HT1080 (cell line): ENCODE data around the gene NHERF2. TPM values are rescaled to one million over a fixed set of nuclear protein-coding genes. Genes with fewer than 3 reads are reported as not detected.

Source experiments
- DNase-seq: peaks from one replicate; pipeline ENCODE4 v3.0.0-alpha.2; 2015; ENCODE audit warnings: low read depth
- total RNA-seq: library from RNA; depleted of rRNA; stranded (reverse); fragments of >200 nt; shearing (Covaris generic); gene quantifications from 2 replicates; pipeline ENCODE4 v1.2.3, GENCODE V29; 2014

The NHERF2 gene
- total RNA-seq, 1 experiment from 2014 or later: 158 TPM

DNA sequence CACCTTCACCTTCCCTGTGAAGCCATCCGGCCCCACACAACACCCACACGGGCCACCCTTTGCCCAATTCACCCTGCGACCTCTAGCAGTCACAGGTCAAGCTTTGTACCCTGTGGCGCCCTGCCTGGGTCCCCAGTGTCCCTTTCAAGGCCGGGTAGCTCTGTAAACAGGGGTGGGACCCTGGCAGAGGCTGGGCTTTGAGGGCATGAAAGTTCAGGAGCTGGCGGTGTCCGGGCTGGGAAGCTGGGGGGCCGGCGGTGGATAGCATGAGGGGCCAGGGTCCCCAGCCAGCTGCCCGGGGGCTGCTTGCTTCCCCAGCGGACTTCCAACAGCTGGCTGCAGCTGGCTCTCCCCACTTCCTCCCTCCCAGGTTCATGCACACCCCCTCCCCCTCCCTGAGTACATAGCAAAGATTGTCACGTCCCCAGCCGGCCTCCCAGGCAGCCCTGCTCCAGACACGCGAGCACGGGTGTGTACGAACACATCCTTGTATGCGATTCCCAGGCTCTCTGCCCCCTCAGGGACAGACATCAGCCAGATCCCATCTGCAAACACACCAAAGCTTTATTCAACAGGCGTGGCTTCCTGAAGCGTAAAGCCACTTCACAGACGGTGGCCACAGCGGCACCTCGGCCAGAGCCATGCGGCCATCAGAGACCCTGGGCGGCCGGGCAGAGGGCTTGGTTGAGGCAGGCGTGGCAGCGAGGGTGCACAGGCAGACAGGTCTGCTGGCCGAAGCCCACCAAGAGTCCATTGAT is 12.8 kb downstream of the NHERF2 start:
- no peak for DNase-seq

DNA sequence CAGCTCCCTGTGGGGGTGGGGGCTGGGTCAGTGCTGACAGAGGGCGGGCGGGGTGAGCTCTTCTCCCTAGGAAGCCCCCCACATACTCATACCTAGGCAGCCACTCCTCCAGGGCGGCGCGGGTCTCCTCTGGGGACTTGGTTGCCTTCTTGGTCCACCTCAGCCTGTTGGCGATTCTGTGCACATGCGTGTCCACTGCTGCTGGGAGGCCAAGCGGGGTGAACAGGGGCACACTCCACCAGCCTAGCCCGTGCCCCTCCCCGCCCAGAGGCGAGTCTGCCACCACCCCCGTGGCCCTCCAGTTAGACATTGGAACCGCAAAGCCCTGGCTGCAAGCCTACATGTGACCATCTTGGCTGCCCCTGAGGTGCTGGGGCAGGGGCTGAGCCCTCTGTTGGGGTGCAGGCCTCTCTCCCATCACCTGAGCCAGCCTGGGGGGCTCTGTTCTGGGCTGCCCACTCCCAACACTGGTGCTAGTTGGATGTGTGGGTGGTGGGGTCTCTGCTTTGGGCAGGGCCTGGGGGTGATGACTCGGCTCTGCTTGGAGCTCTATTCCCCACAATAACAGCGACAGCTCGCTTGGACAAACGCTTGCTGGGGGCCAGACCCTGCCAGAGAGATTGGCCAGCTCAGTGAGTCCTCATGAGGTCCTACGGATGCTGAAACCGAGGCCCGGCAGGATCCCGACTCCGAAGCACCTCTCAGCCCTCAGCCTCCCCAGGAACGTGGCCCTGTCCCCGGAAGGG is 13.5 kb downstream of the NHERF2 start:
- DNase-seq: no peak

DNA sequence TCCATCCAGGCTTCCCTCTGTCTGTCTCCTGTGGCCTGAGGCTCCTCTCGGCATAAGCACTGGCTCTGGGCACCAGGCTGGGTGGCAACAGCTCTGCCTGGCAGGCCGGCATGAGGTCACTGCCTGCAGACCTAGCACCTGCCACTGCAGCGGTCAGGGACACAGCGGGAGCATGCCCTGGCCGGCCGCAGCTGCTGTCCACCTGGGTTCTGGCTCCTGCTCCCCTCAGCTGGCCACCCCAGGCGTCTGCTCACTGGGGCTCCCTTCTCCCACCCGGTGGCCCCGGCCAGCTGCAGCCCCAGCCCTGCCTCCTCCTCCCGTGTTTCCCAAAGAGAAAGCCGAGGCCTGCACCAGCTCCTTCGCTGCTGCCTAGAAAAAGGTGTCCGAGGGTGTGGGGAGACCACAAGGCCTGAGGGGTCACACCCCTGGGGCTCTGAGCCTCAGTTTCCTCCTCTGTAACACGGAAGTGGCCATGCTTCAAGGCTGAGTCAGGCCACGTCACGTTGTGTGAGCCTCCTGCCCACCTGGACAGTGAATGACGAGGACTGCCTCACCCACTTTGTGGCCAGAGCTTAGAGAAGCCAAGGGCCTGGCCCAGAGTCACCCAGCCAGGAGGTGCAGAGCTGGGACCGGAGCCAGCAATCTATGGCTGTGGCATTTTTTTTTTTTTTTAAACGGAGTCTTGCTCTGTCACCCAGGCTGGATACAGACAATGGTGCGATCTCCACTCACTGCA is 14.3 kb downstream of the NHERF2 start:
- DNase-seq: peak; percentile 77

DNA sequence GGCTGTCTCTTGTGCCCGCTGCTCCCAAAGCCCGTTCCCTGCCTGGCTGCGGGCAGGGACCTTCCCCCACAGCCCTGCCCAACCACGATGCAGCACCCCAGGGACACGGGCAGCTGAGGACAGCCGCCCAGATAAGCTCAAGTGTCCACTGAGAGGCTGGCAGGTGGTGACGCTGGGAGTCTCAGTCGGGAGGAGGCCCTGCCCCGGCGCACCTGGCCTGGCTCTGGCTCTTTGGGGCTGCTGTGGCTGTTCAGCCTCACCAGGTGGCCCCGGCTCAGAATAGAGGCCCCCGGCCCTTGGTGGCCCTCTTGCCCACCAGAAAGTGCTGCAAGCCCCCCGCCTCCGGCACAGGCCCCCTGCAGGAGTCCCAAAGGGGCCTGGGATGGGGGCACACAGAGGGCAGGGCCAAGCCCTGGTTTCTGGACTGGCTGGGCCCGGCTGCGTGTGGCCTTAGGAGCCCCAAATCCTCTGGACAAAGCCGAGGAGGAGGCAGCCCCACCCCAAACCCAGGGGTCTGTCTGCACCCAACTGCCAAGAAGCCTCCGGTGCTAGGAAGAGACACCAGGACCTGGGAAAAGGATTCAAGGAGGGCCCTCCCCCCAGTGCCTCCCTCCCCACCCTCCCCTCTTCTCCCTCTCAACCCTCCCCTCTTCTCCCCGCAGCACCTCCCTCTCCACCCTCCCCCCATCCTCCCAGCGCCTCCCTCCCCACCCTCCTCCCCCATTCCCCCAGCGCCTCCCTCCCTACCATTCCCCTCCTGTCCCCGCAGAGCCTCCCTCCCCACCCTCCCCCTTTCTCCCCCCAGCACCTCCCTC is 15.7 kb downstream of the NHERF2 start:
- no peak for DNase-seq

DNA sequence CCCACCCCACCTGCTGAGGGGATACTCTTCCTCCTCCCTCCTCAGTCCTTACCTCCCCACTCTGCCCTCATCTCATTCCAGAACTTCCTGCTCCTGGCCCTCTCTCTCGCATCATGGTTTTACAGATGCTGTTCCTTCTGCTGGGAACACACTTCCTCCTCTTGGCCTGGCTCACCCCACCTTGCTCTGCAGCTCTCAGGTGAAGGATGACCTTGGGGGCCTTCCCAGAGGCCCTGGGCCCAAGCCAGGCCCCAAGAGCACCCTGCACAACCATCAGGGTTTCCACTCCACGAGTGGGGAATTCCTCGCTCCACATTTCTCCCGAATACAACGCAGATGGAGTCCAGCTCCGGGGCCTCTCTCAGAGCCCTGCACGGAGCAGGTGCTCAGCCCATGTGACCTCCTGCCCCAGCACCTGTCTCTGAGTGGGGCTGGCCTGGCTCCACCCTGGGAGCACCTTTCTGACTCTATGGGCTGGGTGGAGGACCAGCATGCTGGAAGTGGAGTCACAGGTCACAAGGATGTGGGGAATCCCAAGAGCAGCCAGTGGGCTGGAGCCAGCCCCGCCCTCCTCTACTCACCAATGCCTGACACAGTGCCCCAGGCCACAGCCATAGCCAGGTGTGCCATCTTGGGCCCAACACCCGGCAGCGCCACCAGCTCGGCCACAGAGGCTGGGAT is 16.4 kb downstream of the NHERF2 start:
- DNase-seq: no peak

DNA sequence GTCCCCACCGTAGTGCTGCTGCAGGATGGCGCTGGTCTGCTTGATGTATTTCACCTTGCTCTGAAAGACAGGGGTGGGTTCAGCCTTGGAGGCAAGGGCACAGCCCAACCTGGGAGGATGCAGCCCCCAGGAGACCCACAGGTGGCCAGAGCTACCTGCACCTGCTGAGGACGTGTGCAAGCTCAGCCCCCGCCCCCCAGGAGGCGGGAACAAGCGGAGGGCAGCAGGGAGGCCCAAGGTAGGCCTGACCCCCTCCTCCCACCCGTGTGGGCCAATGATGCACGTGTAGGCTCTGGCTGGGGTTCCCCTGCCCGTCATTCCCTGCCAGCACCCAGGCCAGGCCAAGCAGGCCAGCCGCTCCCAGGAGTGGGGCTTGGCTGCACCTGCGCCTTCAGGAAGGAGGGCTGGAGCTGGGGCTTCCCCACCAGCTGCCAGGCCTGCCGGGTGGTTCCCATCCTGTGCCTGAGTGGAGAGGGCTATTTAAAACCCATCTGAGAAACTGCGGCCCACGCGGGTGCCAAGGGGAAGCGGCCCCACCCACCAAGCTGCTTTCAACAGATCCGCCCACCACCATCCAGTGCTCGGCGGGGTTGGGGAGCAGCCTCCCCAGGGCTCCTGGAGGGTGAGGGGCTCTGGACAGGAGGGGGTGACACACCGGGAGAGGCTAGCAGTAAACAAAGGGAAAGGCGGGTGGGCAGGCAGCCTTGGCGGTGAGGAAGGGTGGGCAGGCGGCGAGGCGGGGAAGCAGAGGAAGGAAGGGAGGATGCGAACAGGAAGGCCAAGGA is 17.2 kb downstream of the NHERF2 start:
- no peak for DNase-seq

DNA sequence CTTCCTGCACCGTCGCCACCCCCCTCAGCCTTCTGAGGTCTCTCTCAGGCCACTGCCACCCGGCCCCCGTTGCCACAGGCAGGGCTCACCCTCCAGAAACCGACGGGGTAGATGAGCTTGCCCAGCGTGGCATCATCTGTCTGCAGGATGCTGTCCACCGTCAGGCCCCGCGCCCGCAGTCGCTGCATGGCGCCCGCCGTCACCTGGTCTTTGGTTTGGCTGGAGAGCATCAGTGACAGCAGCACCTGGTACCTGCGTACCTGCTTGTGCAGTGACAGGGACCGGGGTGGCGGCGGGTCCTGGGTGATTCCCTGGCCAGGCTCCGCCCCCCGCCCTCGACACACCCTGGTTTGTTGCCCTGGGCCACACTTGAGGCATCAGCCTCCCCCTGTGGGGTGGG is 17.8 kb downstream of the NHERF2 start:
- no peak for DNase-seq

DNA sequence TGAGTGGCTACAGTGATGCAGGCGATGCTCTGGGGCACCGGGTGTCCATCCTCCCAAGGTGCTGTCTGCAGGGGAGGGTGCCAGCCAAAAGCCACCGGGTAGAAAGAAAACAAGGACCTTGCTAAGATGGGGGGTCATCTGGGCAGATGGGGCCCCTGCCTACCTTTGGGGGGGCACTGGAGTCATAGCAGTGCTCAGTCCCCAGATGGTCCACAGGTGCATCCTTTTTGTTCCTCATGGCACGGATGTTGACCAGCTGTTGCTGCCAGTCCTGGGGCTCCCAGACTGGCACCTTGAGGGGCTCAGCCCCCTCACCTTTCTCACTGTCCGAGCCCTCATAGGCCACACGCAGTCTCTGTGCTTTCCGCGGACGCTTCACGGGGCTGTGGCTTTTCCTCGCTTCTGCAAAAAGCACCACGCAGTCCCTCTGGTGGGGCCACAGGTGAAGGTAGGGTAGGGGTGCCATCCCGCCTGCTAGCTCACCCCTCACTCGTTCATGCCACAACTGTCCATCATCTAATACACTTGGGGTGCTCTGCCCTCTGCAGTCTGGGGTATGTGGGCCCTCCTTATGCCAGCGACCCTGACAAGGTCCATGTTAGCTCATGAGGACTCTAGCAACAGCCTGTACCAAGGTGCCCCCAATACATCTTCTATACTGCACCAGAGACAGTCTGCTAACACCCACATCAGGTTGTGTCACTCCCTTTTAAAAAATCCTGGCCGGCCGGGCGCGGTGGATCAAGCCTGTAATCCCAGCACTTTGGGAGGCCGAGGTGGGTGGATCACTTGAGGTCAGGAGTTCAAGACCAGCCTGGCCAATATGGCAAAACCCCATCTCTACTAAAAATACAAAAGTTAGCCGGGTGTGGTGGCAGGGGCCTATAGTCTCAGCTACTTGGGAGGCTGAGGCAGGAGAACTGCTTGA is 19.5 kb downstream of the NHERF2 start:
- no peak for DNase-seq

DNA sequence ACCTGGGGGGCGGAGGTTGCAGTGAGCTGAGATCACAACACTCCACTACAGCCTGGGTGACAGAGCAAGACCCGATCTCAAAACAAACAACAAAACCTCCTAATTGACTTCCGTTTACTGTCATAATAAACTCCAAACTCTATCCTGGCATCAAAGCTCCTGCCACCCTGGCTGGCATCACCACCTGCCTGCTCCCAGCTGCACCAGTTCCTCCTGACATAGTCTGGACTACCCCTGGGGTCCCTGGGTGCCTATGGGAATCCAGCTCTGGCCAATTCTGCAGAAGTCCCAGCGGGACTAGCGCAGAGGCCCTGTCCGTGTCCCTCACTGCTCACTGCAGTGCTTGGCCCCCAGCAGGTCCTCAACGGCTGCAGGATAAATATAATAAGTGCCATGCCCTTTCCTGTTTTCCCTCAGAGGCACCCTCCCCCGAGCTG is 20.2 kb downstream of the NHERF2 start:
- DNase-seq: peak; percentile 64

DNA sequence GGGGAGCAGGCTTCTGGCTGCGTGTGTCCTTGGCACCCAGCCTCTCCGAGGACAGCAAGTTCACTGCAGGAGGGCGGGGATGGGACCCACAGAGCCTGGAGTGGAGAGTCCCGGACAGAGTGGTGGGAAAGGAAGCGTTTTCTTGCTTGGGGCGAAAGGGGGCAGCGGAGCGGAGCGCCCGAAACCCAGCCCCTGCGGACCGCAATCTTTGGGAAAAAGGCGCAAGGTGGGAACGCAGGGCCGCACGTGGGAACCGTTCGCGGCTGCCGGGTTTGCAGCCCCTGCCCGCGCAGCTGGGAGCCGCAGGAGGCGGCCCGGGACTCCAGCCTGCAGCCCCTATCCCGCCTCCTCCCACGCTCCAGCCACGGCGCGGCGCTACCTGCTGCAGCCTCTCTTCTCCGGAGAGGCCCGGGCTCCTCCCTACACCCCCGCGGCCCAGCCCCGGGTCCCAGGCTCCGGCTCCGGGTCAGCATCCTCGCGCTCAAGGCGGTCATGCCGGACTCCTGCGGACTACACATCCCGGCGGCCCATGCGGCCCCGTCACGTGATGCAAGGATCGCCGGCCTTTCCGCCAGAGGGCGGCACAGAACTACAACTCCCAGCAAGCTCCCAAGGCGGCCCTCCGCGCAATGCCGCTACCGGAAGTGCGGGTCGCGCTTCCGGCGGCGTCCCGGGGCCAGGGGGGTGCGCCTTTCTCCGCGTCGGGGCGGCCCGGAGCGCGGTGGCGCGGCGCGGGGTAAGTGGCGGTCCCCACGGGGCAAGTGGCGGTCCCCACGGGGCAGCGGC is 20.8 kb downstream of the NHERF2 start, which contains the start of the genes NTHL1 and TSC2:
Gene NTHL1 (minus strand): TSS at position 505 of the 786 bp plus-strand sequence. CDS start 11 bp downstream, at position 494.
Gene TSC2 (plus strand): TSS at position 656 of the 786 bp plus-strand sequence. CDS start 631 bp downstream, outside the sequence.
- DNase-seq: peak; percentile 98

DNA sequence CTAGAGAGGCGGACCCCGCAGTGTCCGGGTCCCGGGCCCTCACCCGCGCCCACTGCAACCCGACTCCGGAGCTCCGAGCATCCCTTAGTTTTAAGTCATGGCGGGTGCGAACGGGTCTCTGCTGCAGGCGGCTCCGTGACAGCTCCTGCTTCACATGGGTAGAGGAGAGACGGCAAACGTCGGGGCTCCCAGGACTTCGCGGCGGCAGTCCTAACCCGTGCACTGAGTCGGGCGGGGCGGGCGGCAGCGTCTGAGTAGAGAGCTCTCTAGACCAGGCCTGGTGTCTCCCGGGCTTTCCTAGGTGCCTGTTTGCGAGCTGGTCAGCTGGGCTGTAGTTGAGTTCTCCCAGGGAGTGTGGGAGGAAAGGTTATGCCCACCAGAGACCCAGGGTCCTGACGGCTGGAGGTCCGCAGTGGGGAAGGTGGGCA is 21.4 kb downstream of the NHERF2 start:
- DNase-seq: no peak

DNA sequence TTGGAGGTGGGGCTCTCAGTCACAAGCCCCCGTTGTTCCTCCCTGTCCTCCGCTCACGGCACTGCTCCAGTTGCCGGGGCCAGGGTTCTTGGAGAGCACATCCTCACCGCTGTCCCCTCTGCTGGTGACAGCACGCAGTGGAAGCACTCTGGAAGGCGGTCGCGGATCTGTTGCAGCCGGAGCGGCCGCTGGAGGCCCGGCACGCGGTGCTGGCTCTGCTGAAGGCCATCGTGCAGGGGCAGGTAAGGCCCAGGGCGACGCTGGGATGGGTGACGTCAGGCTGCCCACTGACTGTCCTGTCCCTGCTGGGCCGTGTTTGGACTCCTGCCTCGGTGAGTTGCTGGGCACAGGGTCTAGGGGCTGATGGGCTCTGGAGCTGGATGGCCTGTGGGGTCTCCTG is 26.5 kb downstream of the NHERF2 start:
- no peak for DNase-seq

DNA sequence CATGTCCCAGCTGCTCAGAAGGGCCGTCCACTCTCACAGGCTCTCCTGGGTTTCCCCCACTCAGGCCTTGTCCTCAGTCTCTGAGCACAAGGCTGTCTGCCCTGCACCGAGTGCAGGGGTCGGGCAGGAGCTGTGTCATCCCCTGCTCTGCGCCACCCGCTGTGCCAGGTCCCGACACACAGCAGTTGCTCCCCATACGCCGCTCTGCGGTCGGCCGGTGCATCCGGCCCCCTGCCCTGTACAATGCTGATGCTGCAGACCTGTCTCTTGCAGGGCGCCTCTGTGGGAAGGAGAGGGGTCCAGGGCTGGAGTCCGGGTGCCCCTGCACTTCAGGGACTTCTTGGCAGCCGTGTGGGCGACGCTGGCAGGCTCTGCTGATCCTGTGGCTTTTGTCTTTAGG is 27.2 kb downstream of the NHERF2 start:
- DNase-seq: no peak

DNA sequence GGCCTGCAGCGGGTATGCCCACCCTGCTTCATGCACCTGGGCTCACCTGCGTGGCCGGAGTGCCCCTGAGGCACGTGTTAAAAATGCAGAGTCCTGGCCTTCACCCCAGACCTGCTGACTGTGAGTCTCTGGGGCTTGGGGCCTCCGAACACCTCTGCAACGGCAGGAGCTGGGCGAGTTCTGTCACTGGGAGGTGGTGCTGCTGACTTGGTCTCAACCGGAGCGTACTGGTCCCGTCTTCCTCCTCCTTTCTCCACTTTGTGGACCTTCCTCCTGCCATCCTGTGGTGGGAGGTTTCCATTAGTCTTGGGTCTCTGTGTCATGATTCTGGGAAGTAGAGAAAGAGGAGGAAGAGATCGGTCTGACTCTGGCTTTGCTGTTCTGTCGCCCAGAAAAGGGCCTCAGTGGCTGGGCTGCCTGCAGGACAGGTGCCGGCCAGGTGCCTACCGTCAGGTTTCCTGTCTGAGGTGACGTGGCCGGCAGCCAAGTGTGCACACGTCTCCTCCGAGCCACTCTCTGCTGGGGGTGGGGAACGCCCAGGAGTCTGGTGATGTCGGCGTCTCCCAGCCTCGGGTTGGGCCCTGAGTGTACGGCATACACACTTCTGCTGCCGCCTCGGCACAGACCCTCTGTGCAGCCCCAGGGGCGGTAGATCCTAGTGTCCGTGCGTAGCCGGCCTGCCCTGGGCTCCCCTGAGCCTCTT is 28.0 kb downstream of the NHERF2 start:
- no peak for DNase-seq

DNA sequence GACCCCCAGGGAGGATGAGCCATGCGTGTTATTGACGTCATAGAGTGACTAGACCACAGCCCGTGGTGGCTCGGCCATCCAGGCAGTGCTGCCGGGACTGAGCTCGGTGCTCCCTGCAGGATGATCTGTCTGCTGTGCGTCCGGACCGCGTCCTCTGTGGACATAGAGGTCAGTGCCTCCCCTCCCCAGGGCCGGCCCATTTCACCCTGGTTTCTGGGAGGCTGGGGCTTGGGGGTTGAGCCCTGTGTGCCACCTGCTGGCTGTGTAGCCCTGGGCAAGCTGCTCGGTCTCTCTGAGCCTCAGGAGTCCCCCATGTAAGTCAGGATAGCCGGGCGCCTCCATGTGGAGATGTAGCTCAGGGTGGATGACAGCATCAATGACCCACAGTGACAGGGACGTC is 29.4 kb downstream of the NHERF2 start:
- DNase-seq: no peak

DNA sequence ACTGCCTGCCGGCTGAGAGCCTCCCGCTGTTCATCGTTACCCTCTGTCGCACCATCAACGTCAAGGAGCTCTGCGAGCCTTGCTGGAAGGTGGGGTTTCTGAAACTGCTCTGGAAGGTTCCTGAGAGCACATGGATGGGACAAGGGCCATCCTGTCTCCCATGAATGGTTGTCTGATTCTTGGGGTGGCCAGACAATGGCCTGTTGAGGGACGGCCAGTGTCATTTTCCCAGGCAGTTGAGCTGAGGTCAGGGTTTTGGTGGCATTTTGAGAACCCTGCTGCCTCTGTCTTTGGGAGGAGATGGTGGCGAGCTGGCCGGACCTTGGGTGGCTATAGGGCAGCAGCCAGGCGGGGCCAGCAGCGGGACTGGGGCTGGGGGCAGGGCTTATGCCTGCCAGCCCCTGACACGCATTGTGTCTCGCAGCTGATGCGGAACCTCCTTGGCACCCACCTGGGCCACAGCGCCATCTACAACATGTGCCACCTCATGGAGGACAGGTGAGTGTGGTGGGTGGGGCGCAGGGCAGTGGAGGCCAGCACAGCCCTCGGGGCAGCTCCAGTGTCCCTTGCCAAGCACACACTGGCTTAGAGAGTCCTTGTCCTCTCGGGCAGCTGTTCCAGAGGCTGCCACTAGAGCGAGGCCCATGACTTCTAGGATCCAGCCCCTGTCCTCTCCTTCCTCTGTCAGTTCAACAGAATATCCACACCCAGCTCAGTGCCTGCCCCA is 30.1 kb downstream of the NHERF2 start:
- DNase-seq: no peak
